NCI-H1105 (cell line): ENCODE results near the gene ANKRD28.

Source experiments
- DNase-seq: peaks from one replicate; lab custom pipeline; 2025; lab: John Stamatoyannopoulos, UW

Gene ANKRD28

DNA sequence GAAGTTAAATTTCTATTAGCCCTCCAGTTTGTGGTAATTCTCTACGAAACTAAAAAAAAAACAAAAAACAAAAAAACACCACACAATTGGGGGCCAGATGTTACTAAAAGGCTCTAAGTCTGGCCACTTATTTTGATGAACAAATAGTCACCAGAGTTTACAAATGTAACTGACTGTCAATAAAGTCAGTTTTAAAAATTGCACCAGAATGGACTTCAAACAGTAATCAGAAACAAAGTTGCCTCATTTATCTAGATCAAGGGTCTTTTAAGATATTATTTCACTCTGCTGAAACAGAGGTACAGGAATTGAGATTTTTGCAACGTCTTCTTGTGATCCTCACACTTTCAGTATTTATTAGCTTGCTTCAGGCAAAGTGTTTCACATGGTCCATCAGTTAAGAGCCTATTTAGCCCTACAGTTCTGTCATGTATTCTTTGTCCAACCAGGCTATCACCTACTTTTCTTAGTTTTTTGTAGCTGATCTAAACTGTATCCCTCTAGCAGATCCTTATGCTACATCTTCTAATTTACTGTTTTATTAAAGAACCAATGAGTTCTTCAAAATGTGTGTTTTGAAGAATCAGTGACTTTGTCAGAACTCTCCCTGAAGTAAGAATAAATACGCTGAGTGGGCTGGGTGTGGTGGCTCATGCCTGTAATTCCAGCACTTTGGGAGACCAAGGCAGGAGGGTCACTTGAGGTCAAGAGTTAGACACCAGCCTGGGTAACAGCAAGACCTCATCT is 74.7 kb downstream of the ANKRD28 start:
- no peak for DNase-seq

DNA sequence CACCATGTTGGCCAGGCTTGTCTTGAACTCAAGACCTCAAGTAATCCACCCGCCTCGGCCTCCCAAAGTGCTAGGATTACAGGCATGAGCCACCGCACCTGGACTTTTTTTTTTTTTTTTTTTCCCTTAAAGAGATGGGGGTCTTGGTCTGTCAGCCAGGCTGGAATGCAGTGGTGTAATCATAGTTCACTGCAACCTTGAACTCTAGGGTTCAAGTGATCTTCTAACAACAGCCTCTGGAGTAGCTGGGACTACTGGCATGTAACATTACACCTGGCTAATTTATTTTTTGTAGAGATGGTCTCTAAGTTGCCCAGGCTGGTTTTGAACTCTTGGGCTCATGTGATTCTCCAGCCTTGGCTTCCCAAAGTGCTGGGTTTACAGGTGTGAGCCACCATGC is 81.6 kb downstream of the ANKRD28 start:
- no peak for DNase-seq

DNA sequence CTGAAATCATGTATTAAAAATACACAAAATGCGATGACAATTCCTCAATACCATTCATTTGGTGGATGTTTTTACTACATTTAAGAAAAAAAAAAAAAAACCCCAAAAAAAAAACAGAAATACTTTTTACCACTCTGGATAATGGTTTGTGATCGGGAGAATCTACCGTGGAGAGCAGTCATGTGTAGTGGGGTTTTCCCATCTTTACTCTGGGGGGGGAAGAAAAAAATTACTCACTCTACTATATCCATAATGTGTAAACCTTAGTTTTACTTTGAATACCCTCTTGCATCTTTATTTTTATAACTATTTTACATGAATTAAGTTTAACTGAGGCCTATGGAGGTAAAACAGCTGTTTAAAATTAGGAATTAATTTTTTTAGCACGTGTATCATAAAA is 83.3 kb downstream of the ANKRD28 start:
- no peak for DNase-seq

DNA sequence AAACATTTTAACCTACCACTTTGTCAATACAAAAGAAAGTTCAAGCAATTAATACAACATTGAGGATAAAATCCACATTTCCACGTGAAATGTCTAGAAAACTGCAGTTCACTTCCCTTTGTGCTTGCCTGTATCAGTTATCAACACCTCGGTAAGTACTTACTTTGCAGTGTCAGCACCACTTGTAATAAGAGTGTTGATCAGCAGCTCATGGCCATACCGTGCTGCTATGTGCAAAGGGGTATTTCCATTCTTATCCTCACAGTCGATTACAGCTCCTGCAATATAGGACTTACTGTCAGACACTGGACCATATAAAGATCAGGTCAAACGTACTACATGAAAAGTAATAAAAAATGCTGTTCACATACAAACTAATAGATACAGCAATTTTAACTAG is 84.4 kb downstream of the ANKRD28 start:
- no peak for DNase-seq

DNA sequence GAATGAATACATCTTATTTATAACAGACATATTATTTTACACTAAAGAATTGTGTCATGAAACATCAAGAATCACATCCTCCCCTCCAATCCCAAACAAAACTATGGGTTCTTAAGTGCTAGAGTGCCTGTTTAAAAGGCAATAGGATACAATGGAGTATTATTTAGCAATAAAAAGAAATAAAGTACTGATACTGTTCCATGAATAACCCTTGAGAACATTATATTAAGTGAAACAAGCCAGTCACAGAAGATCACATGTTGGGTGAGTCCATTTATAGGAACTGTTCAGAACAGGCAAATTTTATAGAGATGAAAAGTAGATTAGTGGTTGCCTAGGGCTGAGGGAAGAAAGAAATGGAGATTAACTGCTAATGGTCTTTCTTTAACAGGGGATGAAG is 86.5 kb downstream of the ANKRD28 start:
- DNase-seq: no peak

DNA sequence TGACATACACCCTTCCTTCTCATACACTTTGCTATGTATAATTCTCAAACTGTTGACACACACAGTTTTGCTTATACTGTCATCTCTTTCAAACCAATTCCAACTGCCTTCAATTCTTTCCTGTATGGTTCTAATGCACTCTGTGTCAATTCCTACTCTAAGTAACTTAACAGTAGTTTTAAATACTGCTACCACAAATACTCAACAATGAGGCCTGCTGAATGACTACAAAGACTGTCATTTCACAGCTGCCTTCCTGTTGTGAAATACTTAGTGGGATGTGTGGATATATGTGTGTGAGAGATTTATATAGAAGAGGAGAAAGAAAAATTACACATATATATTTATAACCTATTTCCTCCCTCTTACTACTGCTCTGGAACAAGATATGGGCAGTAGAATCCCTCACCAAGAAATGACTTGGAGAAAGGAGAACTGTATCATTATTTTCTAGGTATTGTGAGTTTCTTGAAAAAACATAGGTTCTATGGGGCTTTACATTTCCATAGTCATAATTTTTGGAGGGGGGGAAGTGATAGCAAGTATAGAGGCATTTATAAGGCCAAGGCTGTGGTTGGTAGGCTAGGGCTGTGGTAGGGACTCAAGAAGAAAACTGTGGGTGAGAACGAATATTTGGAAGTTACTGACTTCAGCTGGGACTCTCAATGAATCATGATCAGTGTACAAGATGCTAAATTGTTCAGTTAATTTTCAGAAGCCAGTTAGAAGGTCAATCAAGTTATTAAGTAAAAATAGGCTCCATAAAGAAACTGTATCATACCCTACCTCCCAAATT is 88.7 kb downstream of the ANKRD28 start:
- no peak for DNase-seq

DNA sequence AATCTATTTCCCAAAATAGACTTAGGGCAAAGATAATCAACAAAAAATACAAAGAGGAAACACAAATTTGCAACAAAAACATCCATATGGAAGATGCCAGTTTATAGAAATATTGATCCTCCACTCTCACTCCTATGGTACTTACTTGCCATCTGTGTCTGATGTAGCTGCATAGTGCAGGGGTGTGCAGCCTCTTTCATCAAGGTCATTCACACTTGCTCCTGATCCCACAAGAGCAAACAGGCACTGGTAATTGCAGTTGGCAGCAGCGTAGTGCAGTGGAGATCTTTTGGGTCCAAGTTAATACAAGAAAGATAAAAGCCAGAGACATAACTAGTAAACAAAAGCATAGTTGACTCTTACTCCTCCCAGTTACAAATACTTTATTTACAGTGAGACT is 90.0 kb downstream of the ANKRD28 start:
- no peak for DNase-seq

DNA sequence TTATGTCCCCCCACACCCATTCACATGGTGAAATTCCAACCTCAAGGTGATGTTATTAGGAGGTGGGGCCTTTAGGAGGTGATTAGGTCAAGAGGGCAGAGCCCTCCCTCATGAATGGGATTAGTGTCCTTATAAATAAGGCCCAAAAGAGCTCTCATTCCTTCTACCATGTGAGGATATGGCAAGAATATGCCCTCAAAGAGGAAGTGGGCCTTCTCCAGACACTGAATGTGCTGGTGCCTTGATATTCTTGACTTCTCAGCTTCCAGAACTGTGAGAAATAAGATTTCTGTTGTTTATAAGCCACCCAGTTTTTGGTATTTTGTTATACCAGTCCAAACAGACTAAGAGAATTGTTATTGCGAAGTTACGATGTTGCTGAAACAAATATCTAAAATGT is 94.4 kb downstream of the ANKRD28 start:
- no peak for DNase-seq

DNA sequence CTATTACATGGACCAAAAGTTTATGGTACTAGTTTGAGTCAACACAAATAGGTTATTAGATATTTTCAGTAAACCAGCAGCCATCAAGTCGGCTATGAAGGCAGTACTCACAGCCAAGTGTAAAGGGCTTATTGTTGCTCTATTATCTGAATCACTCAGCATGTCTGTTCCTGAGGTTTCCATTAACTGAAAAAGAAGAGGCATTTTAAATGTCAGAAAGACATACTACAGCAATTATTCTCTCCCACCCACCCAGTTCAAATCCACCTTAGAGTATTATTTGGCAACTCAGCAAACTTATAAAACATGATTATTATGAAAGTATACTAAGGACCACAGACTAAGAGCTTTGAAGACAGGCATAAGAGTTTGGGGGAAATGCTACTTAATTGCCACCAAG is 103.2 kb downstream of the ANKRD28 start:
- no peak for DNase-seq

DNA sequence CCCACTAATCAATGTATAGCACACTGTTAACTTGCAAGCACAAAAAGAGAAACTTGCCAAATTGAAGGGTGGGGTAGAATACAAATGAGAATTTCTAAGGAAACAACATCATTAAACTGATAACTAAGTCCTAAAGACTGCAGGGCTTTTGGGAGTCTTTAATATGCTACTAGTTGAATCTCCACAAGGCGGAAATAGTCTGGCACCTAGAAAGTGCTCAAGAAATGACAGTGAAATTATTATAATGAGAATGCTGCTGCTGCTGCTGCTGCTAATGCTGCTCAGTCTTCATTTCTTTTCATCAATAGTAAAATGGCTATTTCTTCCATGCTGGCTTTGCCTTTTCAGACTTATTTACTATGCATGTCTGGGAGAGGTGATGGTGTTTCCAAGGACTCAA is 104.4 kb downstream of the ANKRD28 start:
- DNase-seq: no peak

DNA sequence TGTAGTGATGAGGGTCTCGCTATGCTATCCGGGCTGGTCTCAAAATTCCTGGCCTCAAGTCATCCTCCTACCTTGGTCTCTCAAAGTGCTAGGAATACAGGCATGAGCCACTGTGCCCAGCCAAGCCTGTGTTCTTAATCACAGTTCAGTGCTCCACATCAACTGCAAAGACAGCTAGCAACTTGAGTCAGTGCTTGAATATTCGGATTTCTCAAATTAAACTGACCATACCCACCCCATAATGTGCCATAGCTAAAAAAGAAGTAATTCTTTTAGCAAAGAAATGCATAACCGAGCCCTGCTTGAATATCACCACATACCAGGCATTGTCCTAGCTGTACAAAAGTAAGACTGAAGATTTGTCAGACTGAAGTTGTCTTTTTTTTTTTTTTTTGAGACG is 107.0 kb downstream of the ANKRD28 start:
- no peak for DNase-seq

DNA sequence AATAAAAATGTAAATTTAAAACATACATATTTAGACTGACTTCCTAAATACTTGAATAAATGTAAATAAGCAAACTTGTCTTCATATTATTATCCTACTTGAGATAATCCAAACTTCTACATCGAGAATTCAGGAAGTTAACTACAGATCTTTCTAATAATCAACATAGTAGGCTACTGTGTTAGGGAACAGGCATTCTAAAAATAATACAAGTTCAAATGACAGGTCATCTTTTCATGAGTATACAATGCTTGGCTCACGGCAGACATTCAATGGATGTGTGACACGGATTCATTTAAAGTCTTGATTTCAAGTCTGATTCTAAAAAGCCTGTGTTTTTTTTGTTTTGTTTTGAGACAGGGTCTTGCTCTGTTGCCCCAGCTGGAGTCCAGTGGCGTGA is 107.5 kb downstream of the ANKRD28 start:
- no peak for DNase-seq

DNA sequence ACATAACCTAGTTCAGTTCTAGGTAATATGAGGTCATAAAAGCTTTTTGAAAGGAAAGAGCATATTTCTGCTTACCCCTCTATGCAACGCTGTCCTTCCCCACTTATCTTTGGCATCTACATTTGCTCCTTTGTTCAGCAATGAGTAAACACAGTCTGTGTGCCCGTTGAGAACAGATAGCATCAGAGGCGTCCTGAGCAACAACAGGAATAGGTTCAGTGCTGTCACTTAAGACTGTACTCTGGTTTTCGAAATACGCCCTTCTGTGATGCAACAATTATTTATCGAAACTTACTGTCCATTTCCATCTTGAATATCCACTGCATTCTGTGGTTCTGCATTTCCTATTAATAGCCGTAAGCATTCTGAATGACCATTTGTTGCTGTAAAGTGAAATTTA is 111.9 kb downstream of the ANKRD28 start:
- no peak for DNase-seq

DNA sequence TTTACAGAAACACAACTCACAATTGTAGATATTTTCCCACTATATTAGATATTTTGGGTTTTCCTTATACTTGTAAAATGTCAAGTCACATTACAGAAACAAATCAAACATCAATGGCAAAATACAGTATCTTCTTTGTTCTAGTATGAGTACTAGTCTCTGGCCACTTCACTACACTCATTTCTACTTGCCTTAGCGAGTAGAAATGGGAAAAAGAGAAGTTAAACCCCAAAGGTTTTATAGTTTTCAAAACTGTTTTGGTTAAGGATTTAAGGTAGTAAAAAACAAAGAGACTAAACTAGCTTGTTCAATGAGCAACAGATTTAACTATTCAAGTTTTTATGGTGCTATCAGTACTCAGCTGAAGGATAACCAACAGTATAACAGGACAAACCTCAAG is 114.5 kb downstream of the ANKRD28 start:
- no peak for DNase-seq

DNA sequence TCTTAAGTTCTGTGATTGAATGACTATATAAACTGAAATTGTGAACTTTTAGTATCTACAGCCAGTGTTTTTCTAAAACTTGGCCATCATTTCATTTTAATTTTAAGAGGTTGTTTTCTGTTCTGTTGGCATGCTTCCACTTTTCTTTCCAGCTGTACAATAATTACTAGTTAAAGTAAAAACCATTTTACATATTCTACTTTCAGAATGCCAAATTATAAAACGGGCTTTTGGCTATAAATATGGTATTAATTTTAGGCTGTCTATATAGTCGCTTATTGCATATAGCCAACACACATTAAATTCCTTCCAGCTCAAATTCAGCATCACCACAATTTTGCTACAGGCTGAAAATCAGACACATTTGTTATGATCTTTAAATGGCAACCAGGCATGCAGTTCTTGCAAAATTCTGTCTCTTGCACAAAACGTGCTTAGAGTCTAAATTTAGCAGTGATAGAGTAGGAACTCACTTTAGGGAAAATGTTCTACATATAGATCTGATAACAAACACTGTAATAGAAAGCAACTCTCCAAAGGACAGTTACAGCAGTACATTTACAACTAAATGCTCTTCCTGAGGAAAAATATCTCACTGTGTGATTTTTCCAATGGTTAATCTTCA is 115.1 kb downstream of the ANKRD28 start:
- no peak for DNase-seq

DNA sequence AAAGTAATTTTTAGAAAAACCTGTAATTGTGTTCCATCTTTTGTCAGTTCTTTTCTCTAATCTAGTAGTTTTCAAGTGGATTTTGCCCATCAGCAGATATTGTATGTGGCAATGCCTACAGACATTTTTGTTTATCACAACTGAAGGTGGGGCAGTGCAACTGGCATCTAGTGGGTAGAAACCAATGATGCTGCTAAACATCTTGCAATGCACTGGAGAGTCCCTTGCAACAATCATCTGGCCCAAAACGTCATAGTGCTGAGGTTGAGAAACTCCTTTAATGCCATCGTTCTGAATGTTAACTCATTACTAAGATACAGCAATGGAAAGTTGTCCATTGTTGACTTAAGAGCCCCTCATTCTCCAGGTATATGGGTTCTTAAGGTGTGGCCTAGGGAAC is 116.1 kb downstream of the ANKRD28 start:
- DNase-seq: no peak

DNA sequence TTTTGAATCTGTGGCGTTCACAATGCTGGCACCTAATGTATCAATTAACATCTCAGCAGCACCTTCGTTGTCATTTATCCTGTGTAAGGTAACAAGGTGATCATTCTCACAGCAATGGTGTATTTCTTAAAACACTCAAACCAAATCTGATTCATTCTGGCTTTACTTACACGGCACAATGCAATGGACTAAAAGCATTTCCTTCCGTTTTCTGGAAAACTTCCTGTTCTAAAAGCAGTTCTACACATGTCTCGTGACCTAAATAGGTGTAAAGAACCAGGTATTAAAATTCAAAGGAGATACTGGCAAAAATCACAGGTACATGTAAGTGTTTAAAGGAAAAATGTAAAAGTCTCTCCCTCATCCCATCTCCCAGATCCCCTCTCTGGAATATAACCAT is 118.5 kb downstream of the ANKRD28 start:
- DNase-seq: no peak

DNA sequence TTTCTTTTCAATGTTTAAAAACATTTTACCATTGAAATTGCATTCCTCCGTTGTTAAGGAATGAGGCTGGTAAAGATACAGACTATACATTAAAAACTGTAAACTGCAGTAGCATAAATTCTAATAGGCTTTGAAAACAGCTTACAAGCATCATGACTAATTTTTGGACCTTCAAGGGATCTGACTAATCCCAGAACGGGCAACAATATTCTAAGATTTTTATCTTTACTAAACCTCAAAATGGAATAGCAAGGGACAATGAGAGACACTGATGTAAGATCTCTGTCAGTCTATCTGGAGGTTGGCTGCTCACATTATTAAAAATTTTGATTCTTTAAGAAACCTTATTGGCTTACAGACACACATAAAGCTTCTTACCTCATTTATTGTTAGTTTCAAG is 121.5 kb downstream of the ANKRD28 start:
- no peak for DNase-seq

DNA sequence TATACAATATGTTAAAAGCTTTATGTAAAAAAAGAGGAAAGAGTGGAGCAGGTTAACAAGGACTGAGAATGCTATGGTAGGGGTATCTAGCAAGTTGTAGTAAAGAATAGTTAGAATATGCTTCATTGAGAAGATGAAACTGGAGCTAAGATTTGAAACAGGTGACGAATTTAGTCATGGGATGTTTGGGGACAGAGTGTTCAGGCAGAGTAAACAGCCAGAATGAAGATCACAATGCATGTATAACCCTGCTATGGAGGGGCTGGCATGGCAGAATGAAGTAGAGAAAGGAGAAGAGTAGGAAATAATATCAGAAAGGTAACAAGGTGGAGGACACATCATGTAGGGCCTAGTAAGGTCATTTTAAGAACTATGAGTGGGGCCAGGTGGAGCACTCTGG is 124.2 kb downstream of the ANKRD28 start:
- DNase-seq: no peak

DNA sequence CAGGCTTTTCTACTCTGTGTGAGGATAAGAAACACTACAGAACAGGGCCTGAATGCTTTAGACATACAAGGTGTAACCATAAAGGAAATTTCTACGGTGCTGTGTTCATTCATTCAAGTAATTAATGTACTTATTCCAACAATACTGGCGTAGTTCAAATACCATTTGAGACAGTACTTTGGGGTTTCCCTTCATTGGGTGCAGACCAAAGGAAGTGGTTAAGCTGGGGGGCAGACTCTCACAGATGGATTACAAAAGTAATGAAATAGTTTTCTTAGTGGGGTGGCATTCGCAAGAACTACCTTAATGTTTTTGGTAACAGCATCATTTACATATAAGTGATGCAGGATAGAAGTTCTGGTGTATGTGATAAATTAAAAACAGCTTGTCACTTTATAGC is 130.3 kb downstream of the ANKRD28 start:
- no peak for DNase-seq

DNA sequence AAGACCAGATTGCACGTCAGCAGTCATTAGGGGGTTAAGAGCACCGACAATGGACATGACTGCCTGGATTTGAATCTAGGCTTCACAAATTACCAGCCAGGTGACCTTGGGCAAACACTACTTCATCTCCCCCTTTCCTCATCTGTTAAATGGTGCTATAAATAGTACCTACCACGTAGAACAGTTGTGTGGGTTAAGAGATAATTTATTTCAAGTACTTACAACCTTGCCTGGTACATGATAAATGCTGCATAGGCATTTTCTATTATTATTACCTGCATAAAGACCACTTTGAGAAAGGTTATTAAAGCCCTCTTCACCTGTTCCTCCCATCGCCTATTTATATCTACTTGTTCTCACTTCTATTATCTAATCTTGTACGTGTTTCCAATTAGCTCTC is 131.5 kb downstream of the ANKRD28 start:
- DNase-seq: no peak

DNA sequence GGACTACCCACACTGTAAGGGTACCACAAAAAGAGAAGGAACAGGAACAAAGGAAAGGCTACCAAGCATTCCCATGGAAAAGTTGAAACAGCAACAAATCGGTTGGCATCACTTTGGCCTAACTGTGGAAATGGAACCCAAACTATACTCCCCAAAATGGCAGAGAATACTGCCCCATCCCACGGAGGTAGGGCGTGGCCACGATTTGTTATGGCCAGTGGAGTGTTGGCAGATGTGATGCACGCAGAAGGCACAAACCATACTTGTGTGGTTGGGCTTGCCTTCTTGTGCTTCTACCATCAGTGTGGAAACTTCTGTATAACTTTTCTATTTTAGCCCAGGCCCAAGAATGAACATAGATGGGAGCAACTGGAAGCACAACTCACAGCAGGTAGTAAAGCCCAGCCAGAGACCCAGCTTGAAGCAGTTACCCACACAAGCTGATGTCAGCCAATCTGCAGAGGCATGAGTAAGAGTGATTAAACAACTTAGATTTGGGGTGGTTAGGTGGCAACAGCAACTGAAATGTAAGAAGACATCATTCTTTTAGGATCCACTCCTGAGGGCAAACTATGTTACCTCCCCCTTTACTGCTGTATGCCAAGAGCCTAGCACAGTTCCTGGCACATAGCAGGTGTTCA is 132.1 kb downstream of the ANKRD28 start:
- DNase-seq: no peak

DNA sequence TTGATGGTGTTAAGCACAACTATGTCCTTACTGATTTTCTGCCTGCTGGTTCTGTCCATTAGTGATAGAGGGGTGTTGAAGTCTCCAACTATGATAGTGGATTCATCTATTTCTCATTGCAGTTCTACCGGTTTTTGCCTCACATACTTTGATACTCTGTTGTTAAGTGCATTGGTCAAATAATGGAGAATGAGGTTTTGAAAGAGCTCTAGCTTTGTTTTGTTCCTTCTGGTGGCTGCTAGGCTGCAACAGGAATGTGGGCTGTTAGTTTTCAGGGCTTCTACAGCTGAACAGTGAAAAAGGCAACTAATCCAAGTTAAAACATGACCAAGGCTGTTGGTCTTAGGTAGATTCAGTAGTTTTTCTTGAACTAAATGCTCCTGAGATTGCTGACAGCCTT is 133.6 kb downstream of the ANKRD28 start:
- no peak for DNase-seq
